Trophoblast cell (in vitro differentiated cells and primary cell): ENCODE data around the gene CD164.
A peak's percentile ranks its signal among the peaks of the same experiment; 100 is the strongest.

Source experiments
- DNase-seq, 2 donors: peaks; one replicate each; pipeline ENCODE4 v3.0.0-alpha.2; 2016
- H2AFZ ChIP-seq: 2 replicates; pipeline ENCODE4 v1.6.1; 2013; ENCODE audit warnings: low read length, moderate library complexity, mild to moderate bottlenecking; ENCODE audit not compliant: insufficient read depth, poor library complexity
- H2AK5ac ChIP-seq: 2 replicates; pipeline ENCODE4 v1.6.1; 2013; ENCODE audit warnings: mild to moderate bottlenecking, low read length
- H2BK120ac ChIP-seq: 2 replicates; pipeline ENCODE4 v1.6.1; 2013; ENCODE audit warnings: low read length, mild to moderate bottlenecking, moderate library complexity; ENCODE audit not compliant: insufficient read depth, poor library complexity
- H2BK12ac ChIP-seq: 2 replicates; pipeline ENCODE4 v1.6.1; 2013; ENCODE audit warnings: mild to moderate bottlenecking, low read length, moderate library complexity
- H2BK5ac ChIP-seq: 2 replicates; pipeline ENCODE4 v1.6.1; 2013; ENCODE audit warnings: low read length, low read depth, moderate library complexity, mild to moderate bottlenecking; ENCODE audit not compliant: poor library complexity
- H3K14ac ChIP-seq: 2 replicates; pipeline ENCODE4 v1.6.1; 2013; ENCODE audit warnings: mild to moderate bottlenecking, low read length
- H3K18ac ChIP-seq: 2 replicates; pipeline ENCODE4 v1.6.1; 2013; ENCODE audit warnings: mild to moderate bottlenecking, low read length
- H3K23ac ChIP-seq: 2 replicates; pipeline ENCODE4 v1.6.1; 2013; ENCODE audit warnings: low read length
- H3K27ac ChIP-seq: 2 replicates; pipeline ENCODE4 v1.5.1; 2013; ENCODE audit warnings: low read depth, mild to moderate bottlenecking, inconsistent platforms, low read length, moderate library complexity
- H3K27me3 ChIP-seq: 2 replicates; pipeline ENCODE4 v1.6.1; 2013; ENCODE audit warnings: inconsistent platforms, mild to moderate bottlenecking, low read length, moderate library complexity; ENCODE audit not compliant: insufficient read depth
- H3K36me3 ChIP-seq, 2 experiments: 1 replicate in 1 of 2; 2 replicates in 1 of 2; pipeline ENCODE4 v1.6.1; 2013; ENCODE audit warnings: low read length in 2 of 2, mild to moderate bottlenecking in 2 of 2, moderate library complexity in 1 of 2; ENCODE audit not compliant: insufficient read depth in 2 of 2, control insufficient read depth in 1 of 2
- H3K4ac ChIP-seq: 2 replicates; pipeline ENCODE4 v1.6.1; 2013; ENCODE audit warnings: low read depth, mild to moderate bottlenecking, low read length, moderate library complexity
- H3K4me1 ChIP-seq, 2 experiments: 1 replicate in 1 of 2; 2 replicates in 1 of 2; pipeline ENCODE4 v1.6.1; 2013; ENCODE audit warnings: low read length in 2 of 2, mild to moderate bottlenecking in 2 of 2, moderate library complexity in 1 of 2; ENCODE audit not compliant: insufficient read depth in 2 of 2, control insufficient read depth in 1 of 2
- H3K4me2 ChIP-seq: 2 replicates; pipeline ENCODE4 v1.6.1; 2013; ENCODE audit warnings: inconsistent platforms, mild to moderate bottlenecking, low read length, moderate library complexity
- H3K4me3 ChIP-seq: 2 replicates; pipeline ENCODE4 v1.5.1; 2013; ENCODE audit warnings: mild to moderate bottlenecking, low read depth, low read length, inconsistent platforms
- H3K79me1 ChIP-seq: one replicate; pipeline ENCODE4 v1.6.1; 2013; ENCODE audit warnings: low read length
- H3K79me2 ChIP-seq: 2 replicates; pipeline ENCODE4 v1.6.1; 2013; ENCODE audit warnings: low read length, mild to moderate bottlenecking; ENCODE audit not compliant: control insufficient read depth, insufficient read depth, poor library complexity
- H3K9ac ChIP-seq: 2 replicates; pipeline ENCODE4 v1.6.1; 2013; ENCODE audit warnings: mild to moderate bottlenecking, low read length
- H3K9me3 ChIP-seq: 2 replicates; pipeline ENCODE4 v1.6.1; 2013; ENCODE audit warnings: low read depth, mild to moderate bottlenecking, control low read depth, inconsistent platforms, low read length; ENCODE audit not compliant: insufficient read depth
- H4K12ac ChIP-seq: 2 replicates; pipeline ENCODE4 v1.6.1; 2013; ENCODE audit warnings: low read depth, mild to moderate bottlenecking, low read length, moderate library complexity
- H4K8ac ChIP-seq: 2 replicates; pipeline ENCODE4 v1.6.1; 2013; ENCODE audit warnings: low read depth, mild to moderate bottlenecking, low read length, moderate library complexity
- H4K91ac ChIP-seq: one replicate; pipeline ENCODE4 v1.6.1; 2013; ENCODE audit warnings: low read depth, mild to moderate bottlenecking, low read length, moderate library complexity
- WGBS: extraction: QIAGEN DNeasy Blood & Tissue Kit; methylation state at CpG from one replicate; pipeline ENCODE4 v1.1.7; 2013; ENCODE audit warnings: missing lambda C conversion rate; ENCODE audit not compliant: insufficient read length, insufficient coverage; ENCODE audit errors: extremely low coverage; 5-methylcytosine and 5-hydroxymethylcytosine counted together

Gene CD164

GRCh38 chr6:109349419-109349987 lies 32.8 kb downstream of the CD164 start:
- H3K27me3 ChIP-seq, result no peaks in the 10 kb centered on the region
- H3K18ac ChIP-seq, result no peak overlapping the region
- H3K36me3 ChIP-seq, result peaks cover 0 to 2% of the 10 kb centered on the region in 2 experiments
- no peak for DNase-seq
- no peak overlapping the region for H4K91ac ChIP-seq
- H2BK12ac ChIP-seq, result no peak overlapping the region
- no peak overlapping the region for H3K4me3 ChIP-seq
- H4K8ac ChIP-seq, result no peak overlapping the region
- no peak overlapping the region for H3K14ac ChIP-seq
- H3K23ac ChIP-seq, result no peak overlapping the region
- H3K4ac ChIP-seq, result no peak overlapping the region
- H3K79me1 ChIP-seq, result peaks cover 6% of the 10 kb centered on the region
- peaks cover 0 to 13% of the 10 kb centered on the region in 2 experiments for H3K4me1 ChIP-seq
- H3K27ac ChIP-seq, result no peak overlapping the region
- no peak overlapping the region for H3K4me2 ChIP-seq
- no peaks in the 10 kb centered on the region for H3K9me3 ChIP-seq
- H2BK120ac ChIP-seq, result no peak overlapping the region
- H3K9ac ChIP-seq, result no peak overlapping the region
- no CpG with 5 or more reads among the region's 3 CpGs for WGBS
- H3K79me2 ChIP-seq, result peaks cover 2% of the 10 kb centered on the region
- no peak overlapping the region for H2AK5ac ChIP-seq
- H2AFZ ChIP-seq, result no peak overlapping the region
- no peak overlapping the region for H2BK5ac ChIP-seq
- no peak overlapping the region for H4K12ac ChIP-seq

DNA sequence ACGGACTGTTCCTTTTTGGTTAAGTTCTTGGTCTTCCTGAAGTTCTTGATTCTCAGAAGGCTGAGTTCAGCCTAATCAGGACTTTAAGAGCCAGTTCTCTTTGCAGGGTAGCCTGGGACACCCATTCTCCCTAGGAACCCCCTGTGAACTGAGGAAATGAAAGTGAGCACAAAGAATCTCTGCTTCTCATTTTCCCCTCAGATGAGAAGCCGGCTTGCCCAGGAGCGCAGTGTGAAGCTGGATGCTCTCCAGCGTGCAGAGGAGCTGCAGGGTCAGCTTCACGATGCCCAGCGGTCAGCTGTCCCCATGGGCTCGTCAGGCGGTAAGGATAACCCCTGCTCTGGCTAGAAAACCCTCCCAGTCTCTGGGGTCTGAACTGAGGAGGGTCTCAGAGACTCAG lies 34.0 kb downstream of the CD164 start:
- Histone ChIP-seq H3K9ac (no peak overlapping the region), H2BK12ac (peak overlapping the region; percentile 3), H2AK5ac (no peak overlapping the region), H3K9me3 (no peaks in the 10 kb centered on the region), H3K36me3 (no peaks in the 10 kb centered on the region), H2BK5ac (no peak overlapping the region), H3K4me1 (peaks cover 9 to 22% of the 10 kb centered on the region in 2 experiments), H4K91ac (no peak overlapping the region), H3K4me3 (no peak overlapping the region), H3K27me3 (no peaks in the 10 kb centered on the region), H3K18ac (peak overlapping the region; percentile 11), H3K4ac (no peak overlapping the region), H4K8ac (no peak overlapping the region), H3K23ac (no peak overlapping the region), H4K12ac (no peak overlapping the region), H3K79me1 (peaks cover 15% of the 10 kb centered on the region), H3K14ac (no peak overlapping the region), H3K4me2 (no peak overlapping the region), H3K79me2 (peaks cover 2% of the 10 kb centered on the region), H3K27ac (peak overlapping the region; percentile 0), H2BK120ac (no peak overlapping the region), H2AFZ (no peak overlapping the region)
- DNase-seq, result no peak
- WGBS, result no CpG with 5 or more reads among the region's 8 CpGs

DNA sequence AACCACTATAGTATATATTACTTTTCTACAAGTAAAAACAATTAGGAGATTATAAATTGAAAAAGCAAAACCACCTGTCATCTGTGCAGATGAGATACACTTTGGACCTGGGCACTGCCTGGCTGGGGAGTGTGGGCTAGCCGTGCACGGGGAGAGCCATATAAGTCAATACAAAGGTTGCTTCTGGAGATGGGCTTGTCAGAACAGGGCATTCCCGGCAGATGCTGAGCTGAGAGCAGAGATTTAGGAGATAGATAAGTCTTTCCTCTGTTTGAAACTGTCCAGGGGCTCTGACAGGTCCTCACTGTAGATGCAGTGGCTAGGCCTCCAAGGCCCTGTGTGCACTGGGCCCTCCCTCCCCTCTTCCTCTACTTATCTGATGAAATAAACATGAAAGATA lies 34.5 kb downstream of the CD164 start:
- WGBS, result no CpG with 5 or more reads among the region's 3 CpGs
- H4K12ac ChIP-seq, result no peak overlapping the region

GRCh38 chr6:109345986-109346385 lies 36.3 kb downstream of the CD164 start:
- Histone ChIP-seq H3K9ac (no peak overlapping the region), H3K14ac (no peak overlapping the region), H3K4me3 (no peak overlapping the region), H3K79me2 (peaks cover 2% of the 10 kb centered on the region), H2BK5ac (no peak overlapping the region), H3K27ac (no peak overlapping the region), H3K23ac (no peak overlapping the region), H2BK12ac (no peak overlapping the region), H3K18ac (no peak overlapping the region), H4K8ac (no peak overlapping the region), H3K4me2 (no peak overlapping the region), H4K91ac (peak overlapping the region; percentile 73), H3K4ac (no peak overlapping the region), H4K12ac (no peak overlapping the region), H2AK5ac (no peak overlapping the region), H2AFZ (no peak overlapping the region), H2BK120ac (no peak overlapping the region), H3K9me3 (no peaks in the 10 kb centered on the region), H3K36me3 (no peaks in the 10 kb centered on the region), H3K79me1 (peaks cover 15% of the 10 kb centered on the region), H3K27me3 (no peaks in the 10 kb centered on the region), H3K4me1 (peaks cover 13 to 34% of the 10 kb centered on the region in 2 experiments)
- WGBS, result no CpG with 5 or more reads among the region's 4 CpGs
- DNase-seq, result no peak

More for the DNA sequence above, 34.5 kb downstream of the CD164 start:
- no peak overlapping the region for H2AFZ ChIP-seq
- H3K27ac ChIP-seq, result no peak overlapping the region
- H3K79me2 ChIP-seq, result peaks cover 2% of the 10 kb centered on the region
- H3K4me1 ChIP-seq, result peaks cover 9 to 25% of the 10 kb centered on the region in 2 experiments
- H4K8ac ChIP-seq, result no peak overlapping the region
- no peak overlapping the region for H3K18ac ChIP-seq
- H3K9ac ChIP-seq, result no peak overlapping the region
- H3K36me3 ChIP-seq, result no peaks in the 10 kb centered on the region
- peaks cover 15% of the 10 kb centered on the region for H3K79me1 ChIP-seq
- no peaks in the 10 kb centered on the region for H3K27me3 ChIP-seq
- no peak overlapping the region for H3K4ac ChIP-seq
- H3K9me3 ChIP-seq, result no peaks in the 10 kb centered on the region
- no peak overlapping the region for H2AK5ac ChIP-seq
- no peak overlapping the region for H3K4me2 ChIP-seq
- no peak overlapping the region for H4K91ac ChIP-seq
- H2BK5ac ChIP-seq, result no peak overlapping the region
- no peak for DNase-seq
- H3K23ac ChIP-seq, result no peak overlapping the region
- H2BK12ac ChIP-seq, result no peak overlapping the region
- no peak overlapping the region for H2BK120ac ChIP-seq
- H3K14ac ChIP-seq, result no peak overlapping the region
- H3K4me3 ChIP-seq, result no peak overlapping the region
